HG02763 (cell line): Measurements from ENCODE around the gene ATP13A3.

Experiments
- ATAC-seq: cut with Tn5 transposase; IDR thresholded peaks from one replicate; pipeline ENCODE4 v1.9.1; 2021; ENCODE audit warnings: mild to moderate bottlenecking, moderate library complexity; ENCODE audit not compliant: unreplicated experiment

Gene ATP13A3

DNA sequence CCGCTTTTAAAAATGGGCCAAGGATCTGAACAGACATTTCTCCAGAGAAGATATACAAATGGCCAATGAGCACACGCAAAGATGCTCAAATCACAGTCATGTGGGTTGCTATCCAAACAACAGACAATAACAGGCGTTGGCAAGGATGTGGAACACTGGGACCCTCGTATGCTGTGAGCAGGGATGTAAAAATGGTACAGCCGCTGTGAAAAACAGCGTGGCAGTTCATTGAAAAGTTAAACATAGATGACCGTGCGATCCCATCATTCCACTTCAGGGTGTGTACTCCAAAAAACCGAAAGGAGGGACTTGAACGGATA is 110.6 kb downstream of the ATP13A3 start:
- ATAC-seq = no peak

DNA sequence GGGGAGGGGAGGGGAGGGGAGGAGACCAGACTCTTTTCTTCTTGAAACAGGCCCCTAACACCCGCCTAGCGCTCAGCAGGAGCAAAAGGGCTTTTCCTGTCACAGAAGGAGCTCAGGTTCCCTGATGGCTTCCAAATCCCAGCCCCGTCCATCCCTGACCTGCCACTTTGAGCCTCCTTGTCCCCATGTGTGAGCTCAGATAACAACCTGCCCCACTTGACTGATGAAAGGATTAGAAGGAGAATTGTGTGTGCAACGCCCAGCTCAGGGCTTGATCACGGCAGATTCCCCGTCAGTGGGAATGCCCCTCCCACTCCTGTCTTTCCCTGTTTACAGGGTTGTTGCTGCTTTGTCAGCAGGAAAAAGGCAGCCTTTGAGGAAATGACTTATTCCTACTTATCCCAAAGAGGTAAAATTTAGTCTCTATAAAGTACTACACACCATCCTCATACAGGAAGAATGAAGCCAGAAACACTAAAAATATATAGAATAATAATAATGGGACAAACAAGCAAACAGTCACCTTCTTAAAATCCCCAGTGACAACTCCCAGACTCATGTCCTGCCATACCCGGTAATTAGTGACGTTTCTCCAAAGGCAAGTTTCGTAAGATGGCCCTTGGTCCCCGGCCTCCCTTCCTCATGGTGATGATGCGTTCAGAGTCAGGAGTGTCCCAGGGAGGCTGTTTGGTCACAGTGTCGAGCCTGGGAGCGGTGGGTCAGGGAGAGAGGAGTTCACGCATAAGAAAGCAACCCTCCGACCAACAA is 111.1 kb downstream of the ATP13A3 start:
- no peak for ATAC-seq

DNA sequence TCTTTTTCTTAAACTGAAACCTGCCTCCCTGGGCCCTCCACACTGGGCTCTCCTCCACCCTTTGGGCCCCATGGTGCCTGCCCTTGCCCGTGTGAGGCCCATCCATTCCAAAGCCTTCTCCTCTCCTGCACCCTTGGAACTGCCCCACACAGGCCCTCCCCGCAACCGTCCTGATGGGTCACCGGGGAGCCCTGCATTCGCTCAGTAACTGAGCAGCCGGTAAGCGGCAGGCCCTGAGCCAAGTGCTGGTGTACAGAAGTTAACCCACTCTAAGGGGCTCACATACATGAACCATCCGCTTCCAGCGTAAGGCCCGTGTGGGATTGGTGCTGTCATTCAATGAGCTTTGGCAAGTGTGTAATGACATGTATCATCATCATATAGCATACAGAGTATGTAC is 111.9 kb downstream of the ATP13A3 start:
- ATAC-seq = no peak

DNA sequence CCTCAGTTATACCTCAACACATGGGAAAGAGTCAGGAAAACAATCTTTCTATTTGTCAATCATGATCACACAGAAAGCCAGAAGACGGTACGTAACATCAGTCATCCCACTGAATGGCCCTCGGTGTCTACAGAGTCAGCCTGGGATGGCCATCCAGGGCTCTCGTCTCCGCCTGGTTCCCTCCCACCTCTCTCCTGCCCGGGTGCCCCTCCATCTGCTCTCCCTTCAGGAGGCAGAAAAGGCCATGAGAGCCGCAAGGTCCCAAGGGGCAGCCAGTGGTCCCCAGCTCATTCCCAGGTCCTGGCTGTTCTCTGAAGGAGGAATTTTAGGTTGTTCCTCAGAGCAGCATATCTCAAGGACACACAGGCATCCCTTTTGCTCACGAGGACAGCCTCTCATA is 112.9 kb downstream of the ATP13A3 start:
- no peak for ATAC-seq

DNA sequence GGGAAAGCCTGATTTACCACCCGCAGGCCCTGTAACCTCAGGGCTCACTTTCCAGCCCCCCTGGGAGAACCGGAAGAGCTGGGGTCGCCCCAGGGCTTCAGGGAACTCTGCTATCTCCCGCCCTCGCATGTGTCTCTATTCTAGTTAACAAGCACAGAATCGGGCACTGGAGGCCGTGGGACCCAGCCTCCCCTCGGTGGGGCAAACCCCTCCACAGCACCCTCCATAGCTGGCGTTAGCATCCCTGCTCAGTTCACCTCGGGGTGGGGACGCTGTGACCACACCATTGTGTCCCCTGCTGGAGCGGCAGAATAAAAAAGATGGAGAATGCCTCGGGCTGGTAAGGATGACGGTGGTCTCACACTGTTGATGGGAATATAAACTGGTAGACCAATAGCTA is 113.8 kb downstream of the ATP13A3 start:
- ATAC-seq = no peak

DNA sequence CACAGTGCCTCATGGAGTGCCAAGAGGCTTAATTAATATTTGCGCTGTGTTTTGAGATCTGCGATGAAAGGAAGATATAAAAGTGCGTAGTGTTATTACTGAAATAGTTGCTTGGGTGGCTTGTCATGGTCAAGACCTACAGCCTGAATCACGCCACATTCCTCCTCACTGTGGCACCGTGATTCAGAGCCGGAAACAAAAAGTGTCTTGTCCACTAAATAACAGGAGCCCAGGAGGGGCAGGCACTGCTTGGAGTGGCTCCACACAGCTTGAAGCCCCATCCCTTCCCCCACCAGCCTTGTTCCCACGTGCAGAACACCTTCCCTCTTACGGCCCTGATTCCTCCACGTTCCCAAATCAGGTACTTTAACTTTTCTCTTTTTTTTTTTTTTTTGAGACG is 116.0 kb downstream of the ATP13A3 start:
- ATAC-seq = no peak

DNA sequence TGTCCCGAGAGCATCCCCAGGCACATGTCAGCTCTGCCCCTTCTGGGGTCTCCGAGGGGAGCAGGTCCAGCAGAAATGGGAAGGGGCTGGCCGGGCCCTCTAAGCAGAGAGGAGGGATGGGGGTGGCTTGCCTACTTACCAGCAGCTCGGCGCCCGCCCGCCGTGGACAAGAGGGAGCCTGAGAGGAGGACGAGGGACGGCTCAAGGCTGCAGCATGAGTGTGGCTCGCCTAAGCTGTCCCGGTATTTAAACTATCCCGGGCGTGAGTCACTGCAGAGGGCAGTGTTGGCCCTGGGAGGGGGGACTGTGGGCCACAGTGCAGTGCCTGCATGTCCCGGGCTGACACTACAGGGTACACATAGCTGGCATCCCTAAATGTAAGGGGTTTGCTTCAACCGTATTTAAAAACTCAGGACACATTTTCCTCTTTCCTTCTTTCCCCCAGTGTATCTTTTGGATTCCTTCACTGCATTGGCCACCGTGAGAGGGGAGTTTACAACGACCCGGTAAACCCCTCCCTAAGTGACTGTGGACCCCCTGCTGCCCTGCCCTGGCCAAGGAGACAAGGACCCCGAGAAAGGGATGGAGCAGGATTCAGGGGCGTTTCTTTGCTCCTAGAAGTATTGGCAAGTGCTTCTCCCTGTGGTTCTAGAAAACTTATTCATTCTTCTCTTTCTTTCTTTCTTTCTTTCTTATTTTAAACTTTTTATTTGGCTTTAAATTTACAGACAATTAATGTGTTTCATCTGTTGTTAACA is 117.1 kb downstream of the ATP13A3 start, which contains the start of gene LRRC15:
LRRC15 (minus strand) TSS at position 222 of the 758 bp plus-strand sequence. CDS start 8,700 bp downstream, outside the sequence.
- ATAC-seq = no peak

DNA sequence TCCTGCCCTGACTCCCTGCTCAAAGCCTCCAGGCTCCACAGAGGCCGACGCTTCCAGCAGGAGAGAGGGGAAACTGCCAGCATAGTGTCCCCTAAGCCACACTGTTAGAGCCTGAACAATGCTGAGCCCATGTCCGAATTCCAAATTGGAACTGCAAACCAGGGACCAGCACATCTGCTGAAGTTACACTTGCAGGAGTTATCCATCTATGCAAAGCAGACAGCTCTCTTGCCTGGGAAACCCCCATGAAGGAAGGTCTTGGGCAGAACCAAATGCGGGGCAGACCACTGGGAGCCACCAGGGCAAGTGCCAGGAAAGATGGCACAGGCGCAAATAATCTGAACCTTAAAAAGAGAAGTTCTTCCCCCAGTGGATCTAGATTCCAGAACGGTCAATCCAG is 117.9 kb downstream of the ATP13A3 start:
- ATAC-seq = no peak

DNA sequence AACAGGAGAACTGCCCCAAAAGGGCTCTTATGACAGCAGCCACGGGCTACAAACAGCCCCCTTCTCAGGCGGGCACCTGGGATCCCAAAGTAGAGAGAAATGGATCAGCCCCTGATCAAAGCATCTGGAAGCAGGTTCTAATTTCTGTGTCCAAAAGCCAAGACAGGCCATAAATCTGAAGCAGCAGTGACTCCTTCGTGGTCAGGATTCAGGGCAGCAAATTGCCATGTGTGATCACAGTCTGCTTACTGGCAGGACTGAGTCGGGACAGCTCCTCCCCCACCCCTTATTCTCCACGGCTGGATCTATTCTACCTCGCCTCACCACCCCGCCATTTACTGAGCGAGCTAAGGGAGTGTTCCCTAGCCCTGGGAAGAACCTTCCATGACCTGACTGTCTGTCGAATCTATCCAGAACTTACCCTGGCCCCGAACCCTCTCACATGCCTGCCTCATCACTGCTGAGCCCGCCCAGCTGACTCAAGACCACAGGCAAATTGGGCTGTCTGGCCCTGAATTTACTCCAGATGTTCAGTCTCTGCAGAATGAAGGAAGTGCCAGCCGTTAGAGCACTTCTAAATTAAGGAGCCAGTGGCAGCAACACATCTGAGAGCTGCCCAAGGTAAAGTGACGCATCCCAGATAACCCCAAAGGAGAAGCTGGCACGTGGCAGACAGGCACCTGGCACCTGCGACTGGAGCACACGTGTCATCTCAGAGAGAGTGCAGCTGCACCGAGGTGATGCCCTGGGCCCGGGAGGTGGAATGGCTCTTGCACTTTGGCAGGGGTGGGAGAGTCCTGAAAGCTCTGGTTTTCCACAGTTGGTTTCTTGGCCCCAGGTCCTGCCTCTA is 118.6 kb downstream of the ATP13A3 start:
- no peak for ATAC-seq

DNA sequence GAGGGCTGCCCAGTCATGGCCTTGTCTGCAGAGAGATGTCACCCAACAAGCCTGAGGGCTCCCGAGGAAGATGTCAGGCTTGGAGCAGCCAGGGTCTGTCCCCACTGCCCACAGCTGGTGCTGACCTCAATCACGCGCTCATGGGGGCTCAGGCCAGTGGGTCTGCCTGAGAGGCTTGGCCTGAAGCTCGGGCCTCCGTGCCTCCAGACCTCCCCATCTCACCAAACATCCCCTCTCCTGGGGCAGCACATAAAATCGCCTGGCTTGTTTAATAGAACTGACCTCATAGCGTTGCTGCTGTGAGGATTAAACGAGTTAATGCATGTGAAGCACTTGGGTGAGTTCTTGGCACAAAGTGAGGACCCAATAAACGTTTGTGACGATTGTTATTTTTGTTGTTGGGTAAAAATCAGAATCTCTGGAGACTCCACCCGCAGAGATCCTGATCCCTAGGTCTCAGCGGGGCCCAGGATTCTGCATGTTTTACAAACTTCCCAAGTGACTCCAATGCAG is 120.8 kb downstream of the ATP13A3 start:
- no peak for ATAC-seq

DNA sequence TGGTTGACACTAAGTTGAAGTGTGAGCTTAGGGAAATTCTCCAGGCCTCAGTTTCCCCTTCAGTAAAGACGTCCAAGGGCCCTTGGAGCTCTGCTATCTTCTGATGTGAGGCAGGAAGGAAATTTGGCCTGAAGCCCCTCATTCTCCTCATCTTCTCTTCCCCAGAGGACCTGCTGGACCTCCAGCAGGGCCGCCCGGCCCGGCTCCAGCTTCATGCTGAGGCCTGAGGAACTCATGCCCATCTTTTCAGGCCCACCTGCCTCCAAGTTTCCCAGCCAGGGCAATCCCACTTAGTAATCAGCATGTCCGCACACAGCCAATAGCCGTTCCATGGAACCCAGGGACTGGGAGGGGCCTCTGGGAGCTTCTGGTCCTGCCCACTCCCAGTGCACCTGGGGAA is 121.3 kb downstream of the ATP13A3 start:
- ATAC-seq = no peak

DNA sequence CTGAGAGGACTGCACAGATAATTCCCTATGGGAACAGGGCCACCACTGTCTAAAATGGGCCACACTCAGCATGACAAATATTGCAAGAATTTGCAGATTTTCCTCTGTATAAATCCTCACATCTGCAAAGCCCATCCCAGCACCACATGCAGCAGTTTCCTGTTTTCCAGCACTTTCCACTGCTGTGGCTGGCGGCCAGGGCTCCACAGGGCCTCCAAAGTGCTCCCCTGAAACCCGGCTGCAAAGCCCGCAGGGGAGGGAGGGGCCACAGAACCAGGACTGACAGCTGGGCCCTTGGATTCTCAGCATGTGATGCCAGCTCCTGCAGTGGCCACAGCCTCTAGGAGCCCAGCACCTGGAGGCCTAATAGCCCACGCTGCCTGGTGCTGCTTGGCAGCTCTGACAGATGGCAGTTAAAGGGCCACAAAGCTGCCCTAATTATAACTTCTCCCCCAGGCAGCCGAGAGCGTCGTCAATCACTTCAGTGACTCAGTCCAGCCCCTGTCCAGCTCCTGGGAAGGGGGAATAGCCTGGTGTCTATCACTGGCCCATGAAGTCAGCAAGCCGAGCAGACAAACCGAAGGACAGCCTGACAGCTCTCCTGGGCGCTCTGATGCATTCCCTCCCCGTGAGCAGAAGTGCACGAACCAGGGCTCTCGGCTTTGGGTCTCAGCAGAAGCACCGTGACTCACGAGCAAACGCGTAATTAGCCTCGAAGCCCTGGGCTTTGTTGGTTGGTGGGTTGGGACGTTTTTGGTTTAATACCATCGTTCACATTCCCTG is 122.0 kb downstream of the ATP13A3 start:
- ATAC-seq = no peak

DNA sequence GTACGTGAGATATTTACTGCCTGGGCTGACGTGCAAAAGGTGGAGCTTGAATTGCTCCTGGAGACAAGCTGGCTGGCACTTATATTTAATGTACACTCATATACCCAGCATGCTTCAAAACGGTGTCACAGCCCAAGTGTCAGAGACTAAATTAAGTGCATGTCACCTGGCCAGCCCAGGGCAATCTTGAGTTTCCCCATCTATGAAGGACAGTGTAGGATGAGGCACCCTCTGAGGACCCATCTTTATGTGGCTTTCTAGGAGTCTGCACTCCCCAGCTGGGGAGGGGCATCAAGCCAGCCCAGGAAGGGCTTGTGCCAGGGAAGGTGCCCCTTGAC is 122.5 kb downstream of the ATP13A3 start:
- no peak for ATAC-seq

DNA sequence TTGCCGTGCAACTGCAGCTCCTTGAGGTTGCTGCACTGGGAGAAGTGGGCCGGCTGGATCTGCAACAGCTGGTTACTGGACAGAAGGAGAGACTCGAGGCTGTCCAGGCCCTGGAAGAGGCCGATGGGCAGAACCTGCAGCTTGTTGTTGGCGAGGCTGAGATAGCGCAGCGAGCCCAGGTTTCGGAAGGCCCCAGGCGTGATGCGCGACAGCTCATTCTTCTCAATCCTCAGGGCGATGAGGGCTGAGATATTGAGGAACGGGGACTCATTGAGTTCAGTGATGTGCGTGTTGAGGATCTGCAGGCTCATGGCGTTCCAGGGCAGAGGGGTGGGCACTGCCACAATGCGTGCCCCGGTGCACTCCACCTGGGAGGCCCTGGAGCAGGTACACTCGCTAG is 126.2 kb downstream of the ATP13A3 start:
- no peak for ATAC-seq

DNA sequence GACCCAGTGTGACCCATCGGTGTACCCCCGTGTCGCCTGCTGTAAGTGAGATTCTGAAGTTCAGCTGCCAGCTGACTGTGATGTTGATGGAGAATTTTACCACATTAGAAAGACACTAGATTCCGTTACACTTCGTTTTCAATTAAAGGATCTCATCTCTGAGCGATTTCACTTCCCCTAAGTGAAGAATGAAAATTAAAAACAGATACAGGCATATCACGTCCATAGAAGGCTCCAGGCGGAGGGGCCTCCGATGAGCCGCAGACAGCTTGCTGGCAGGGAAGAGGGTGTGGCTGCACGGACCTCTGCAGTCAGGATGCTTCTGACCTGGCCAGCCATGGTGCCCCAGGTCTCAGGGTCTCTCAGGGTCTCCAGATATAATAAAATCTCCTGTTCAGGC is 129.1 kb downstream of the ATP13A3 start:
- no peak for ATAC-seq

DNA sequence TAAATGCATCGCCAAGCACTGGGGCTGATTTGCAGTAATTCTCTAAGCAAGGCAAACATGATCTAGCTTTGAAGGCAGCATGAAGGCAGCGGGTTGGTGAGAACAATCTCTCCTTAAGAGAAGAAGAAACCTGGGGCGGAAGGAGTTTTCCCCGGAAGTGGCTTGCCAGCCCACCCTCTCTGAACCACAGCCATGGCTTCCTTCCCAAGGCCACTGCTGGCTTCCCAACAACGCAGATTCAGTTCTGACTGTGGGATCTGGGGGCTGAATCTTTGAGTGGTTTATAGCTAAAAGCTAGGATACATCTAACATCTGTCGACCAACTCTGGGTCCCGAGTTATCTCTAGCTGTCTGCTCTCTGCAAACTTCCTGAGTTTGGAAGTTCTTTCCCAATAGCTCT is 131.4 kb downstream of the ATP13A3 start:
- no peak for ATAC-seq

DNA sequence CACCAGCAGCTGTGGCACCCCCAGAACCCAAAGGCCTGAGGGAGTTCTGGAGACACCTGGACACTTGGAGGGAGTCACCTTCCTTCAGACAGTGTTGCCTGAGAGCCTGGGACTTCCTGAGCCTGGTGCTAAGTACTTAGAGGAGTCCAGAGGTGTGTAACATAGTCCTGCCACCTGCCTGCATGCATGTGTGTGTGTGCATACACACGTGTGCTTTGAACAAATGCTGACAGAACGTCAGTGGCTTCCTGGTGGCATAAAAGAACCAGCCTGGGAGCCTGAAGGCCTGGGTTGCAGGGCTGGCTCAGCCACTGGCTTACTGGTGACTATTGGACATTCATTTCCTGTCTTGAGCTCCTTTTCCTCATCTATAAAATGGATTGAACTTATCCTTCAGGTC is 132.5 kb downstream of the ATP13A3 start:
- ATAC-seq = no peak
